ENCODE measurements around the gene PARP3. TPM values are rescaled to one million over a fixed set of nuclear protein-coding genes. Genes with fewer than 3 reads are reported as not detected.

Gene PARP3
- total RNA-seq, 4 donors from 2014 or later, result 10.9 to 19.0 (median 11.4) TPM

DNA sequence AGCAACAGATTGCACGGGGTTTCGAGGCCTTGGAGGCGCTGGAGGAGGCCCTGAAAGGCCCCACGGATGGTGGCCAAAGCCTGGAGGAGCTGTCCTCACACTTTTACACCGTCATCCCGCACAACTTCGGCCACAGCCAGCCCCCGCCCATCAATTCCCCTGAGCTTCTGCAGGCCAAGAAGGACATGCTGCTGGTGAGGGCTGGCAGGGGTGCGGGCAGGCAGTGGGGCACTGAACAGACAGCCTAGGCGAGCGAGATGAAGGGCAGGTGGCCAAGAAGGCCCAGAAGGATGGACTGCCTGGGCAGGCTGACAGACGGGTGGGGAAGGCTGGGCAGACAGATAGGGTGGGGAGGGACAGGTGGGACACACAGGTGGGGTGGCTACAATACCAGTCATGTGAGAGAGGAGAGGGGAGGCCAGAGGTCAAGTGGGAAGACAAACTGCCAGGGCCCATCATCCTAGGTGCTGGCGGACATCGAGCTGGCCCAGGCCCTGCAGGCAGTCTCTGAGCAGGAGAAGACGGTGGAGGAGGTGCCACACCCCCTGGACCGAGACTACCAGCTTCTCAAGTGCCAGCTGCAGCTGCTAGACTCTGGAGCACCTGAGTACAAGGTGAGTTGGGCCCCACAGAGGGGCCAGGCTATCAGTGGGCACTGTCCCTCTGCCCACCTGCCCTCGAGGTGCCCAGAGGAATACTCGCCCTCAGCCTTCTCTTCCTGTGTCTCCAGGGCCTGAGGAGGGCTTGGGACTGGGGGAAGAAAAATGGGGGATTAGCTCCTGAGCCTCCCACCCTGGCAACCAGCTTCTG lies 3.1 kb downstream of the PARP3 start:
- no peak overlapping the region for H3K27ac ChIP-seq
- no peak overlapping the region for H3K4me3 ChIP-seq
- H3K36me3 ChIP-seq, result peaks cover 0 to 21% of the 10 kb centered on the region in 2 donors
- H3K27me3 ChIP-seq, result no peaks in the 10 kb centered on the region
- intact Hi-C loops (cut with DNase I; ENCODE audit: low total_unique reads), result no loop called here
- H3K4me1 ChIP-seq, result peaks cover 22 to 25% of the 10 kb centered on the region in 2 donors
- in situ Hi-C loops (cut with MboI; ENCODE audit: low sequenced_read_pairs in 4 of 4), result loop anchor here in 2 of 4 donors (10.0 kb wide), 1 partner anchor 50 kb away; the partner anchor contains the start of gene RPL29 (in 2 of the 2)
- no peak for DNase-seq
- H3K9me3 ChIP-seq, result no peaks in the 10 kb centered on the region
- TF ChIP-seq, protein P1, sequence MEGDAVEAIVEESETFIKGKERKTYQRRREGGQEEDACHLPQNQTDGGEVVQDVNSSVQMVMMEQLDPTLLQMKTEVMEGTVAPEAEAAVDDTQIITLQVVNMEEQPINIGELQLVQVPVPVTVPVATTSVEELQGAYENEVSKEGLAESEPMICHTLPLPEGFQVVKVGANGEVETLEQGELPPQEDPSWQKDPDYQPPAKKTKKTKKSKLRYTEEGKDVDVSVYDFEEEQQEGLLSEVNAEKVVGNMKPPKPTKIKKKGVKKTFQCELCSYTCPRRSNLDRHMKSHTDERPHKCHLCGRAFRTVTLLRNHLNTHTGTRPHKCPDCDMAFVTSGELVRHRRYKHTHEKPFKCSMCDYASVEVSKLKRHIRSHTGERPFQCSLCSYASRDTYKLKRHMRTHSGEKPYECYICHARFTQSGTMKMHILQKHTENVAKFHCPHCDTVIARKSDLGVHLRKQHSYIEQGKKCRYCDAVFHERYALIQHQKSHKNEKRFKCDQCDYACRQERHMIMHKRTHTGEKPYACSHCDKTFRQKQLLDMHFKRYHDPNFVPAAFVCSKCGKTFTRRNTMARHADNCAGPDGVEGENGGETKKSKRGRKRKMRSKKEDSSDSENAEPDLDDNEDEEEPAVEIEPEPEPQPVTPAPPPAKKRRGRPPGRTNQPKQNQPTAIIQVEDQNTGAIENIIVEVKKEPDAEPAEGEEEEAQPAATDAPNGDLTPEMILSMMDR (IDR thresholded peaks at IDR 0.05 in 4 of 5, conservative IDR thresholded peaks at IDR 0.05 in 1 of 5), result no peak
- TF ChIP-seq POLR2A (IDR thresholded peaks at IDR 0.05), result no peak
- ATAC-seq, result no peak

GRCh38 chr3:51945926-51946705 lies 4.0 kb downstream of the PARP3 start:
- intact Hi-C loops (cut with DNase I; ENCODE audit: low total_unique reads), result no loop called here
- Histone ChIP-seq H3K4me3 (no peak overlapping the region), H3K36me3 (peaks cover 0 to 21% of the 10 kb centered on the region in 2 donors), H3K27ac (no peak overlapping the region), H3K9me3 (no peaks in the 10 kb centered on the region), H3K4me1 (peaks cover 13 to 17% of the 10 kb centered on the region in 2 donors), H3K27me3 (no peaks in the 10 kb centered on the region)
- in situ Hi-C loops (cut with MboI; ENCODE audit: low sequenced_read_pairs in 4 of 4), result loop anchor here in 2 of 4 donors (10.0 kb wide), 1 partner anchor 49 kb away; the partner anchor contains the start of gene RPL29 (in 2 of the 2)
- TF ChIP-seq, protein P1 (IDR thresholded peaks at IDR 0.05 in 4 of 5, conservative IDR thresholded peaks at IDR 0.05 in 1 of 5), result no peak
- no peak for TF ChIP-seq POLR2A (IDR thresholded peaks at IDR 0.05)
- DNase-seq (no peak), ATAC-seq (no peak)

DNA sequence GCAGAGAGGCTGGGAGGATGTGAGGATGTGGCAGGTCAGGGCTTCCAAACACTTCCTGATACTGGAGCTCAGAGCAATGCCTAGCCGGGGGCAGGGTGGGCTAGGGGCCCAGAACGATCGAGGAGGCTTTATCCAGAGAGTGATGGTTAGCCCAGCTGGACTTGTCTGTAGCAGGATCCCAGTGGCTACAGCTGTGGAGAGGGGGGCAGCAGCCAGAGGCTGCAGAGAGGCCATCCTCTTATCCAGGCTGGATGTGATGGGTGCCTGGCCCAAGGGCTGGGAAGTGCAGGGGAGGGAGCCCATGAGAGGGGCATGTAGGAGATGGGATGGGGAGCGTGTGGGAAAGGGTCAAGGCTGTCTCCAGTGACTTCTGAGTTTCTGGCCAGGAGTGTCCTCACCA lies 4.6 kb downstream of the PARP3 start:
- H3K36me3 ChIP-seq, result peaks cover 0 to 21% of the 10 kb centered on the region in 2 donors
- DNase-seq (no peak), ATAC-seq (no peak)
- in situ Hi-C loops (cut with MboI; ENCODE audit: low sequenced_read_pairs in 4 of 4), result loop anchor here in 2 of 4 donors (10.0 kb wide), 1 partner anchor 48 kb away; the partner anchor contains the start of gene RPL29 (in 2 of the 2)
- TF ChIP-seq, protein P1 (IDR thresholded peaks at IDR 0.05 in 4 of 5, conservative IDR thresholded peaks at IDR 0.05 in 1 of 5), result no peak
- no peak for TF ChIP-seq POLR2A (IDR thresholded peaks at IDR 0.05)
- no peaks in the 10 kb centered on the region for H3K27me3 ChIP-seq
- intact Hi-C loops (cut with DNase I; ENCODE audit: low total_unique reads), result no loop called here
- peaks cover 10 to 12% of the 10 kb centered on the region in 2 donors for H3K4me1 ChIP-seq
- H3K27ac ChIP-seq, result no peak overlapping the region
- no peaks in the 10 kb centered on the region for H3K9me3 ChIP-seq
- no peak overlapping the region for H3K4me3 ChIP-seq

- TF ChIP-seq, protein P1 (IDR thresholded peaks at IDR 0.05 in 4 of 5, conservative IDR thresholded peaks at IDR 0.05 in 1 of 5), result no peak
- no peak for TF ChIP-seq POLR2A (IDR thresholded peaks at IDR 0.05)
- Histone ChIP-seq H3K9me3 (no peaks in the 10 kb centered on the region), H3K36me3 (peaks cover 0 to 21% of the 10 kb centered on the region in 2 donors), H3K4me1 (peaks cover 10% of the 10 kb centered on the region in 2 donors), H3K27ac (no peak overlapping the region), H3K4me3 (no peak overlapping the region), H3K27me3 (no peaks in the 10 kb centered on the region)
- ATAC-seq (no peak), DNase-seq (no peak)
- intact Hi-C loops (cut with DNase I; ENCODE audit: low total_unique reads), result no loop called here
- in situ Hi-C loops (cut with MboI; ENCODE audit: low sequenced_read_pairs in 4 of 4), result loop anchor here in 2 of 4 donors (10.0 kb wide), 1 partner anchor 47 kb away; the partner anchor contains the start of gene RPL29 (in 2 of the 2)
These were observed 5.2 kb downstream of the PARP3 start for GRCh38 chr3:51947215-51947900.

Data from gastrocnemius medialis (tissue), 4 donors.